KOPT-K1 (cell line): ENCODE results near the gene PTBP2.

Source experiments
- H3K27ac ChIP-seq: fragments of 200-600 bp; sonication (generic); 2 replicates; pipeline ENCODE4 v1.5.1; 2016; ENCODE audit warnings: antibody characterized with exemption, mild to moderate bottlenecking, low read depth, low read length; ENCODE audit not compliant: poor library complexity, severe bottlenecking
- H3K36me3 ChIP-seq: fragments of 200-600 bp; sonication (generic); 2 replicates; pipeline ENCODE4 v1.5.1; 2017; ENCODE audit warnings: antibody characterized with exemption, mild to moderate bottlenecking, low read length, moderate library complexity; ENCODE audit not compliant: insufficient read depth
- H3K9me3 ChIP-seq: fragments of 200-600 bp; sonication (generic); 2 replicates; pipeline ENCODE4 v1.5.1; 2017; ENCODE audit warnings: antibody characterized with exemption, low read length, mild to moderate bottlenecking; ENCODE audit not compliant: insufficient read depth, poor library complexity, severe bottlenecking

The PTBP2 gene

DNA sequence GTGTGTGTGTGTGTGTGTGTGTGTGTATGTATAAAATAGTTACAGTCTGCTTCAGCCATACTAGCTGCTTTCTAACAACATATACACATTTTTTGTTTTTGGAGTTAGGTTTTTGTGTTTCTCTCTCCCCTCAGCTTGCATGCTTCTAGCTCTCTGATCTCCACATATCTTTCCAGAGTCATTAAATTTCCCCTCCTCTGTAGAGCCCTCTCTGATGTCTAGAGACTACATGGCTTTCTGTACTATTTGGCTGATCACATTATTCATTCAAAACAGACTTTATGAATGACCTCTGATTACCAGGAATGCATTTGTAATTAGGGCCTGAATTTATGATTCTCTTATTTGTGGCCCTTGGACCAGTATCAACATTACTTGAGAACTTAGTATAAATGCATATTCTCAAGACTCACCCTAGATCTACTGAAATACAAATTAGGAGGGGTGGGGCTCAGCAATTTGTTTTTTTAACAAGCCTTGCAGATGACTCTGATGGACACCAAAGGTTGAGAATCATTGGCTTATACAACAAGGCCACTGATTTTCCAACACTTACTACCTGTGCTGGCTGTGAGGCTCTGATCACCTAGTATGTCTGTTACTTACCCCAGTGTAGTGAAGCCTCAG, 104.5 kb downstream of the PTBP2 start:
- no peak overlapping the region for H3K27ac ChIP-seq
- H3K36me3 ChIP-seq = peaks cover 47% of the 10 kb centered on the region
- no peaks in the 10 kb centered on the region for H3K9me3 ChIP-seq

DNA sequence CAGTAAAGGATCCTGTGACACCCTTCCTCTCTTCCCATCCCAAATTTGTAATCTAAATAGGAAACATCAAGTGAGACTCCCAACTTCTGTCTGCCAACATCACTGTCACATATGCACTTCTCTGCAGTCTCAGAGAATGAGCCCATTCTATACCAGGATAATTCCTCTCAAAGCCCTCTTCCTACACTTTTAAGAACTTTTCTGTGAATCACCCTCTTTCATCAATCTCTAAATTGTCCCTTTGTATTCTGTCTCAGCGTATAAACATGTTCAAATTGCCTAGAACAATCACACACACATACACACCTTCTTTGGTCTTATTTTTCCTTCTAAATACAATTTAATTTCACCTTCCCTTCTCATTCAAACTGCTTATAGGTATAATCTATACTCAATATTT, 111.8 kb downstream of the PTBP2 start:
- Histone ChIP-seq H3K27ac (no peak overlapping the region), H3K9me3 (no peaks in the 10 kb centered on the region), H3K36me3 (no peaks in the 10 kb centered on the region)

DNA sequence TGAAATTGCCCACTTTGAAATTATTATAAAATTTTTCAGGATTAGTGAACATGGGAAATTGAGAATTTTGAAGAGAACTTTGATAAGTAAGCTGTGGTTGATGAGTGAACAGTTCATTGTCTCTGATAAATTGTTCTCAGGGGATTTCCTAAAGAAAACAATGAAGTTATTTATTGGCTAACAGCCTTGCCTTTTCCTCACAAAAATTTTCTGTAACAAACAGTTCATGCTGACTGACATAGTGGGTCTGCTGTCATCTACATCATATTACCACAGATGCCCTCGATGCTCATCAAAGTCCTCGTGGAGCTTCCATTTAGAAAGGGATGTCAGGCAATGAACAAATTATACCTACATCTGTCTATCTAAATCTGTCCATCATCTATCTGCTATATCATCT, 113.4 kb downstream of the PTBP2 start:
- Histone ChIP-seq H3K27ac (no peak overlapping the region), H3K36me3 (no peaks in the 10 kb centered on the region), H3K9me3 (no peaks in the 10 kb centered on the region)

DNA sequence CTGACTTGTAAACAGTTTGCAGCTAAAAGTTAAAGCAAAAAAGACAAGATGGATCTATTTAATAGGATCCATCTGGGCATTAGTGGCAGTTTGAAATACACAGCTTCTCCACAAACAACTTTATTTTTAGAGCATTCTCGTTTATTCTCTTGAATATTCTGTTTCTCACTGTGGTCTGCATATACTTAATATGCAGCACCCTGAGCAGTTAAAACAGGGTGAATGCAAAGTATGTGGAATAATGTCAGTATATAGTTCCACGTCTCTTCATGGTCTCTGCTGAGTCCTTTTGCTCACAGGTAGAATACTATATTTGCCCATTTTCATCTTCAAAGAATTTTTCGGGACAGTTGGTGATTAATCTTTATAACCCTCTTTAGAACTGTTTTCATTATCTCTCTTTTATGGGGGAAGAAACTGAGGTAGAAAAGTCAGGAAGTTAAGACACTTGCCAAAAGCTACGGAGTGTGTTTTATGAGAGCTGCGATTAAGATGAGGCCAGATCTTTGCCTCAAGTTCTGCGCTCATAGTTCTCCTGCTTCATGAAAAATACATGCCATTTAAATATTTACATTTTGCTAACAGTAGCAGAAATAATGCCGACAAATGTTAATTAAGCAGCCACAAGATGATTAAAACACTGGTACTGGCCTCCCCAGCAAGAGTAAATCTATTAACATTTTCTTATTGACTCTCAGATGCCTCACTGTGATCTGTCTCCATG, 115.6 kb downstream of the PTBP2 start:
- H3K9me3 ChIP-seq = no peaks in the 10 kb centered on the region
- H3K27ac ChIP-seq = no peak overlapping the region
- H3K36me3 ChIP-seq = no peaks in the 10 kb centered on the region

DNA sequence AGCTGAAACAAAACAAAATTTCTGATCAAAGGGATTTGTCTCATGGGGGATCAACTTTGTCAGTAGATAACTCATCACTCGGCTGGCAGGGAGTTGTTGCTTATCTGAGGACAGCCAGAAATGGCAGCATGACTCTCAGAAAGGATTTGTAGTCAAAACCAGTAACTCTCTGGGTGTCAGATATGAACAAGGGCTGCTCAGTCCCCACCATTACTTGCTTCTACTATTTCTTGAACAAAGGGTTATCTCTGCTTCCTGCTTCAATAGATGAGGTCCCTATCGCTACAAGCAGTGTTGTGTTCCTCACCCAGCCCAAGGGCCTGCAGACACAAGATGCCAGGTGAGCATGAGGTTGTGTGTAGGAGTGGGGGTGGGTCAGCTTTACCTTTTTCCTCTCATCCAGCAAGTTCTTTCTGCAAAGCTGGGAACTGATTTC, 116.2 kb downstream of the PTBP2 start:
- Histone ChIP-seq H3K9me3 (no peaks in the 10 kb centered on the region), H3K36me3 (no peaks in the 10 kb centered on the region), H3K27ac (no peak overlapping the region)

DNA sequence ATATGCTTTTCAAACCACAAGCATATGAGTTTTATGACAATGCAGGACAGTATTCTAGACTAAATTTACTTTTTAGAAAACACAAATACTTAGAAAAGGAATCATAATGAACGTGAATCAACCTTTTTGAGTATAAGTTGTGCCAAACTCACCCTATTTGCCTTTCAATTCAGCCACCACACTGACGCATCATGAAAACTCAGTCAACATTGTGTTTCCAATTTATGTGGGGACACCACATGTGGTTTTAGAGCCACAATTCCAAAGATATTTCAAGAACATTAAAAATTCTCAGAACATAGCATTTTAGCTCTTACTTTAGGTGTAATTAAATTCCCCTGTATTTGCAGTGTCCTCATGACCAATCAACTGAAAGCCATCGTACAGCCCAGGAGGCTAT, 118.8 kb downstream of the PTBP2 start:
- Histone ChIP-seq H3K36me3 (no peaks in the 10 kb centered on the region), H3K9me3 (no peaks in the 10 kb centered on the region), H3K27ac (no peak overlapping the region)

DNA sequence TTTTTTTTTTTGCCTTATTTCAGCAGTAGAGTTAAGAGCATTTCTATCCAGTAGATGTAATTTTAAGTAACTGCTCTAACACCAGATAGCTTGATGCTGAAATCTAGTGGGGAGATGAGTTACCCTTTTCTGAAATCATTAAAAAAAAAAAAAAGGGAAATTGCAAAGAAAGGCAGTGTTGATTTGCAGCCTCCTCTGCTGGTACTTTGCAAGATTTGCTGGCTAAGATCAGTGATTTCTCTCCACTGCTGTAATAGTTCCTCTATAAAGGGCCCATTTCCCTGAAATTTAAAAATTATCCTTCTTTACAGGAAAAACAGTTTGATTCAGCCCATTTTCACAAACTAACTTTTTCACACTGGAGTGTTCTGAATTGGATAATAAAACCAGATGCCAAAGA, 120.6 kb downstream of the PTBP2 start:
- Histone ChIP-seq H3K9me3 (no peaks in the 10 kb centered on the region), H3K36me3 (no peaks in the 10 kb centered on the region), H3K27ac (no peak overlapping the region)

DNA sequence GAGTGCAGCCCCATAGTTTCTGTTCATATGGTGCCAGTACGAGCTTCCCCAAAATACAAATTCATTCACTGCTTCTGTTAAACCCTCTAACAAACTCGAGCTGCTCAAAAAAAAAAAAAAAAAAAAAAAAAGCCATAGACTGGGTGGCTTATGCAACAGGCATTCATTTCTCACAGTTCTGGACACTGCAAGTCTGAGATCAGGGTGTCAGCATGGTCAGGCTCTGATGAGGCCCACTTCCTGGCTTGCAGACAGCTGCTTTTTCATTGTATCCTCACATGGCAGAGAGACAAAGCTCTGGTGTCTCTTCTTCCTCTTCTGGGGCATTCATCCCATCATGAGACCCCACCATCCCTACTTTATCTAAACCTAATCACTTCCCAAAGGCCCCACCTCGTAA, 121.6 kb downstream of the PTBP2 start:
- H3K27ac ChIP-seq = no peak overlapping the region
- H3K9me3 ChIP-seq = no peaks in the 10 kb centered on the region
- H3K36me3 ChIP-seq = no peaks in the 10 kb centered on the region

DNA sequence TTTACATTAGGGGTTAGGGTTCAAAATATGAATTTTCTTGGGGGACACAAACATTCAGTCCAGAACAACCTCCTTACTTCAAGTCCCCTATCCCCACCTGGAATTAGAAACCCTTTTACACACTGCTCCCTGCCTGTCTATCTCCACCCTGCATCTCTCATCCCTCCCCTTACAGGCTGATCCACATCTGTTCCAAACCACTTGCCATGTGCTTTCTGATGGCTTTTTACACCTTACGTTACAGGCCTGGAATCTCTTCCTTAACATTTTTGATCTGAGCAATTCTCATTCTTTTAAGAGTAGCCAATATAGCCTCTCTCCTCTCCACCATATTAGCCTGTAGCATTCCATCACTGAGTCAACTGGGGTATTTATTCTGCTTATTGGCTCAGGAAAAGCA, 122.0 kb downstream of the PTBP2 start:
- H3K27ac ChIP-seq = no peak overlapping the region
- no peaks in the 10 kb centered on the region for H3K36me3 ChIP-seq
- no peaks in the 10 kb centered on the region for H3K9me3 ChIP-seq

DNA sequence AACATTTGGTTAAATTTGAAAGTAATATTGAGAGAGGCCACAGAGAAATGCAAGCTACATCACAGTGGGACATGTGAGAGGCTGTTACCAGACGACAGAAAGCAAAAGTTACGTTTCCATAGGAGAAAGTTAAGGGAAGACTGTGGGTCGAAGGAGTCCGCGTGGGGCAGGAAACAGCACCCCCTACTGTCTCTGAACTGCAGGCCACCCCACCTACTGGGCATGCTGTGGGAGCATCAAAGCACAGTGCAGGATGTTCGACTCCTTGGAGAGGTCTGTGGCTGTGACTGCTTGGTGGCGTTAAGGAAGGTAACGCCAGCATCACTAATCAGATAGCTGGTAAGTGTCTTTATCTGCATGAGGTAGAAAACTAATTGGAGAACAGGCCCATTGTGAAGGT, 123.9 kb downstream of the PTBP2 start:
- H3K36me3 ChIP-seq = no peaks in the 10 kb centered on the region
- no peak overlapping the region for H3K27ac ChIP-seq
- no peaks in the 10 kb centered on the region for H3K9me3 ChIP-seq

DNA sequence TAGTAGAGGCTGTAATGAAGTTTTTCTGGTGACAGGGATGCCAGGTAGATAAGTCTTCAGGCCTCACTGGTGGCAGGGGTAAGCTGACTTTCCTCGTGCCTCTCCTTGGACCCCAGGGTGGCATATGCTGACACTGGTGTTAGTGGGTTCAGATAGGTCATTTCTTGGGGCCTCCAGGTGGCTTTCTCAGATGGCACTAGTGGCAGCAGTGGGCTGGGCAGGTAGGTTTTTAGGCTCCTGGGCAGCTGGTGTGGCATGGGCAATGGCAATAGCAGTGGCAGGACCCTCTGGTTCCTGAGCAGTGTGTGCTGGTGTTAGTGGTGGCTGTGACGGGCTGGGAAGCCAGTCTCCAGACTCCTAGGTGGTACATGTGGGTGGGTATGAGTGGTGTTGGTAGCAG, 140.3 kb downstream of the PTBP2 start:
- H3K36me3 ChIP-seq = no peaks in the 10 kb centered on the region
- H3K9me3 ChIP-seq = no peaks in the 10 kb centered on the region
- no peak overlapping the region for H3K27ac ChIP-seq

DNA sequence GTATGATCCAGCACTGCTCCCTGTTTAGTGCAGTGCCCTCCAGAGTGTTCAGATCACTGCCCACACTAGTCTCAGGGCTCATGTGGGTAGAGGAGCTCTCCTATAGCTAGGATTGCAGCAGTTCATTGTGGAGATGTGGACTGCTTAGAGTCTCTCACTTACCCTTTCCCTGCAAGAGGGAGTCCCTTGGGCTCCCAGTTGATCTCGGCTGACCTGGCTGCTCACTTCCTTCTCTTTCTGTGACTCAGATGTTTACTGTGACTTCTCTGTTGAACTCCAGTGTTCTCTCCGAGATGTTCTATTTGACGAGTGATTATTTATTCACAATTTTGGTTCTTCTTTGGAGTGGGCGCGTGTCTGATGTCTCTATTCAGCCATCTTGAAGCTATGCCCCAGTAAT, 141.9 kb downstream of the PTBP2 start:
- H3K27ac ChIP-seq = no peak overlapping the region
- no peaks in the 10 kb centered on the region for H3K9me3 ChIP-seq
- H3K36me3 ChIP-seq = no peaks in the 10 kb centered on the region
